Endothelial cell of umbilical vein (primary cell): ENCODE results near the gene GRB2. TPM values are rescaled to one million over a fixed set of nuclear protein-coding genes. Genes with fewer than 3 reads are reported as not detected.

Experiments
- BruUV-seq: library from RNA; stranded (reverse); fragments of 400-500 nt; replicated peaks from 2 replicates; lab custom pipeline; 2021; lab: Mats Ljungman, UMichigan
- CTCF ChIA-PET: fragments of 300-600, 350-600 bp; sonication (Branson Sonifier 250); formaldehyde crosslinking; loops from one replicate; lab custom pipeline; 2021; ENCODE audit warnings: antibody characterized with exemption, inconsistent platforms; lab: Charles Lee
- POLR2A ChIA-PET: fragments of 300-600, 350-600 bp; sonication (Branson Sonifier 250); formaldehyde crosslinking; loops from one replicate; lab custom pipeline; 2021; ENCODE audit warnings: antibody characterized with exemption, inconsistent platforms; lab: Charles Lee
- DNase-seq: peaks from one replicate; pipeline ENCODE4 v3.0.0-alpha.2; 2011; ENCODE audit warnings: low read depth, low spot score
- FAIRE-seq: peaks from 2 replicates; lab custom pipeline; 2011; peaks lifted over from hg19 to GRCh38; lab: Jason Lieb, UNC
- H2AFZ ChIP-seq: 2 replicates; pipeline ENCODE4 v1.6.0; 2012; ENCODE audit warnings: low read depth, low read length, control low read depth, inconsistent platforms
- H3K27ac ChIP-seq: 2 replicates; pipeline ENCODE4 v1.5.1; 2011; ENCODE audit warnings: low read depth, mild to moderate bottlenecking, control low read depth, low read length, moderate library complexity; ENCODE audit not compliant: insufficient read depth
- H3K27me3 ChIP-seq, 2 experiments: 2 replicates each; pipeline versions ENCODE4 v1.6.0 to v1.6.1; 2011; ENCODE audit warnings: low read length in 2 of 2, mixed read lengths in 1 of 2; ENCODE audit not compliant: control insufficient read depth in 2 of 2, insufficient read depth in 2 of 2
- H3K36me3 ChIP-seq, 2 experiments: 2 replicates in 1 of 2; 3 replicates in 1 of 2; pipeline ENCODE4 v1.5.1; 2011; ENCODE audit warnings: low read length in 2 of 2, mild to moderate bottlenecking in 1 of 2, moderate library complexity in 1 of 2; ENCODE audit not compliant: control insufficient read depth in 2 of 2, insufficient read depth in 2 of 2; ENCODE audit errors: extremely low read depth in 1 of 2
- H3K4me1 ChIP-seq: 3 replicates; pipeline ENCODE4 v1.5.1; 2011; ENCODE audit warnings: mild to moderate bottlenecking, low read length; ENCODE audit not compliant: control insufficient read depth, insufficient read depth; ENCODE audit errors: extremely low read depth
- H3K4me2 ChIP-seq: 2 replicates; pipeline ENCODE4 v1.6.1; 2011; ENCODE audit warnings: low read length, control low read depth, mixed read lengths; ENCODE audit not compliant: insufficient read depth
- H3K4me3 ChIP-seq, 3 experiments: fragments of 200-600 bp in 1 of 3; sonication (generic), shearing (Covaris generic) in 1 of 3; replicated peaks in 1 of 3; 2 replicates each; pipeline ENCODE4 v1.5.1; 2011 to 2016; ENCODE audit warnings: control low read depth in 3 of 3, low read length in 3 of 3, mild to moderate bottlenecking in 2 of 3, inconsistent platforms in 1 of 3, low read depth in 1 of 3, moderate library complexity in 1 of 3; ENCODE audit not compliant: insufficient read depth in 1 of 3
- H3K79me2 ChIP-seq: 2 replicates; pipeline ENCODE4 v1.6.0; 2012; ENCODE audit warnings: low read length, inconsistent platforms; ENCODE audit not compliant: control insufficient read depth, insufficient read depth
- H3K9ac ChIP-seq: replicated peaks from 2 replicates; pipeline ENCODE3; 2011; ENCODE audit warnings: low read length, control low read depth; ENCODE audit not compliant: insufficient read depth; ENCODE audit errors: extremely low read depth
- H3K9me1 ChIP-seq: replicated peaks from 3 replicates; pipeline ENCODE4 v1.6.0; 2011; ENCODE audit warnings: mild to moderate bottlenecking, low read length; ENCODE audit not compliant: control insufficient read depth, insufficient read depth; ENCODE audit errors: extremely low read depth
- H3K9me3 ChIP-seq: replicated peaks from 2 replicates; pipeline ENCODE4 v1.5.1; 2012; ENCODE audit warnings: low read length, inconsistent platforms; ENCODE audit not compliant: control insufficient read depth, insufficient read depth
- H4K20me1 ChIP-seq: replicated peaks from 2 replicates; pipeline ENCODE3; 2011; ENCODE audit warnings: mild to moderate bottlenecking, low read length; ENCODE audit not compliant: control insufficient read depth, insufficient read depth; ENCODE audit errors: extremely low read depth
- EZH2 ChIP-seq: IDR thresholded peaks from 2 replicates; pipeline ENCODE4 v1.6.1; 2012; ENCODE audit warnings: borderline replicate concordance, low read depth, mild to moderate bottlenecking, moderate library complexity, low read length, inconsistent platforms; ENCODE audit not compliant: severe bottlenecking
- FOS ChIP-seq: IDR thresholded peaks from 2 replicates; pipeline ENCODE4 v1.6.1; 2011; ENCODE audit warnings: mild to moderate bottlenecking, low read length, moderate library complexity, borderline replicate concordance; ENCODE audit not compliant: insufficient read depth
- GATA2 ChIP-seq: IDR thresholded peaks from 2 replicates; pipeline ENCODE4 v1.7.0; 2011; ENCODE audit warnings: low read depth, mild to moderate bottlenecking, moderate library complexity, mixed read lengths, low read length; ENCODE audit not compliant: insufficient read length, insufficient read depth
- JUN ChIP-seq: IDR thresholded peaks from 2 replicates; pipeline ENCODE4 v1.6.1; 2011; ENCODE audit warnings: borderline replicate concordance, low read depth; ENCODE audit not compliant: insufficient read length, insufficient read depth
- MAX ChIP-seq: IDR thresholded peaks from 2 replicates; pipeline ENCODE4 v1.6.1; 2011; ENCODE audit not compliant: insufficient read depth, insufficient read length
- MYC ChIP-seq: IDR thresholded peaks from one replicate; pipeline ENCODE4 v1.6.1; 2011; ENCODE audit warnings: mild to moderate bottlenecking, low read depth, low read length
- POLR2A ChIP-seq: IDR thresholded peaks from 2 replicates; pipeline ENCODE4 v1.6.1; 2012; ENCODE audit warnings: low read depth, mild to moderate bottlenecking, control low read depth, low read length
- POLR2AphosphoS5 ChIP-seq: IDR thresholded peaks from 2 replicates; pipeline ENCODE4 v1.6.1; 2012; ENCODE audit warnings: low read depth, mild to moderate bottlenecking, control low read depth, low read length, moderate library complexity; ENCODE audit not compliant: insufficient read depth
- dilution Hi-C: fragments of 300-500 bp; cut with MboI; formaldehyde crosslinking; loops from one replicate; pipeline ENCODE4 v1.15.0; 2019; ENCODE audit warnings: low sequenced_read_pairs; ENCODE audit not compliant: extremely low pct_ligation_motif_present
- intact Hi-C: fragments of 100-400 bp; cut with micrococcal nuclease; formaldehyde crosslinking; loops from one replicate; pipeline ENCODE4 v1.10.0; 2022
- polyA plus RNA-seq, 4 experiments: library from polyadenylated mRNA; depleted of rRNA in 3 of 4; stranded (reverse) in 3 of 4; unstranded in 1 of 4; fragments of >200 nt; gene quantifications; 2 replicates each; pipeline versions ENCODE4 v1.2.1 to v1.2.3, GENCODE V29; 2011 to 2012; ENCODE audit warnings: missing spikeins in 1 of 4
- total RNA-seq: library from RNA; stranded (reverse); gene quantifications from 2 replicates; pipeline ENCODE4 v1.2.3, GENCODE V29; 2021
- TF ChIP-seq, protein P1 (sequence below), 2 donors: IDR thresholded peaks; 1 replicate in 1 of 2; 2 replicates in 1 of 2; pipeline ENCODE4 v1.5.1; 2011; ENCODE audit warnings: low read length in 2 of 2, mild to moderate bottlenecking in 2 of 2, moderate library complexity in 2 of 2, control low read depth in 1 of 2, inconsistent platforms in 1 of 2, low read depth in 1 of 2; ENCODE audit not compliant: insufficient read depth in 1 of 2; ENCODE audit errors: extremely low read depth in 1 of 2

GRB2 gene
- total and polyA plus RNA-seq, 2 donors (not counting 3 experiments of a cell fraction or from before 2014, with no cell fraction given), result 51.5 to 93.9 TPM

DNA sequence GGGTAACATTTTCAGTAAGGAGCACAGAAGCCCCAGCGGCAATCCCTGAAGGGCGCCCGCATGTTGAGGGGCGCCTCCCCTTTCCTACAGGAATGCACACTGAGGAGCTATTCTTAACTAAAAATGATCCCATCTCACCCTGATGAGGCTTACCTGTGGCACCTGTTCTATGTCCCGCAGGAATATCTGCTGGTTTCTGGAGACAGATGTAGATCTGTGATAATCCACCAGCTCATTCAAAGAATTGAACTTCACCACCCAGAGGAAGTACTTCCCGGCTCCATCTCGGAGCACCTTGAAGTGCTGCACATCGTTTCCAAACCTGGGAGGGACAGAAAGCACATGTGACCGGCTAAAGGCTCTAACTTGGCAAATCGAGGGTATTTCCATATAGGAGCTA lies 84.0 kb downstream of the GRB2 start:
- ChIA-PET CTCF (interaction anchor here (0.9 to 7.4 kb wide), 8 partner anchors 10 to 93 kb away, joined by 3 to 178 read pairs (median 6); partner anchors contain the start of genes GRB2, MIF4GD and SLC25A19), POLR2A (interaction anchor here (0.7 to 0.9 kb wide), 2 partner anchors 65 to 90 kb away, joined by 3 read pairs; no protein-coding TSS in a partner anchor)
- H3K79me2 ChIP-seq, result no peaks in the 10 kb centered on the region
- intact Hi-C loops (no loop called here), dilution Hi-C loops (no loop called here)
- H3K4me2 ChIP-seq, result no peak overlapping the region
- H3K4me1 ChIP-seq, result peaks cover 23% of the 10 kb centered on the region
- no peak for DNase-seq
- no peak overlapping the region for H2AFZ ChIP-seq
- TF ChIP-seq JUN (no peak), POLR2A (no peak), EZH2 (no peak), POLR2AphosphoS5 (no peak), GATA2 (no peak), FOS (no peak), MYC (no peak), MAX (no peak)
- TF ChIP-seq, protein P1, sequence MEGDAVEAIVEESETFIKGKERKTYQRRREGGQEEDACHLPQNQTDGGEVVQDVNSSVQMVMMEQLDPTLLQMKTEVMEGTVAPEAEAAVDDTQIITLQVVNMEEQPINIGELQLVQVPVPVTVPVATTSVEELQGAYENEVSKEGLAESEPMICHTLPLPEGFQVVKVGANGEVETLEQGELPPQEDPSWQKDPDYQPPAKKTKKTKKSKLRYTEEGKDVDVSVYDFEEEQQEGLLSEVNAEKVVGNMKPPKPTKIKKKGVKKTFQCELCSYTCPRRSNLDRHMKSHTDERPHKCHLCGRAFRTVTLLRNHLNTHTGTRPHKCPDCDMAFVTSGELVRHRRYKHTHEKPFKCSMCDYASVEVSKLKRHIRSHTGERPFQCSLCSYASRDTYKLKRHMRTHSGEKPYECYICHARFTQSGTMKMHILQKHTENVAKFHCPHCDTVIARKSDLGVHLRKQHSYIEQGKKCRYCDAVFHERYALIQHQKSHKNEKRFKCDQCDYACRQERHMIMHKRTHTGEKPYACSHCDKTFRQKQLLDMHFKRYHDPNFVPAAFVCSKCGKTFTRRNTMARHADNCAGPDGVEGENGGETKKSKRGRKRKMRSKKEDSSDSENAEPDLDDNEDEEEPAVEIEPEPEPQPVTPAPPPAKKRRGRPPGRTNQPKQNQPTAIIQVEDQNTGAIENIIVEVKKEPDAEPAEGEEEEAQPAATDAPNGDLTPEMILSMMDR (IDR thresholded peaks at IDR 0.05; ENCODE audit: extremely low read depth in 1 of 2, insufficient read depth in 1 of 2, low read depth in 1 of 2, low read length in 2 of 2), result no peak
- FAIRE-seq, result no peak
- no peak overlapping the region for H3K4me3 ChIP-seq
- BruUV-seq, result no TSS peak
- H3K9ac ChIP-seq, result no peak overlapping the region
- no peaks in the 10 kb centered on the region for H3K9me1 ChIP-seq
- peaks cover 8 to 26% of the 10 kb centered on the region in 2 experiments for H3K36me3 ChIP-seq
- H3K9me3 ChIP-seq, result no peaks in the 10 kb centered on the region
- H3K27ac ChIP-seq, result no peak overlapping the region
- H4K20me1 ChIP-seq, result no peaks in the 10 kb centered on the region
- H3K27me3 ChIP-seq, result no peaks in the 10 kb centered on the region
